ENCODE results near the gene APLP2.

Gene APLP2

DNA sequence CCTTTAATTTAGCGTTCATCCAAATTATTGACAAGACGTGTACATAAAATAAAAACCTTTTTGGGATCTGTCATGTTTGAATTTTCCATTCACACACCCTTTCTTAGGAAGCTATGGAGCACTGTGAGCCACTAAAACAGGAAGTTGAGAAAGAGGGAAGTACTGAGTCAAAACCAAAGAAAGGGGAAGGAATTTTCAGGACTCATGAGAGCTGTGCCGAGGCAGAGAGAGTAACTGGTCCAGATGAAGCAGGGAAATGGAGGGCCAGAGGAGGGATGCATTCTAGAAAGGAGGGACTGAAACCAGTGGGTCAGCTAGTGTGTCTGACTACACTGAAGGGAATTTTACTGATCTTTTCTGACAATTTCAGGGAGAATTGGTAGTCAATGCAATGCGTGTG, 24.9 kb downstream of the APLP2 start:
- no peak for ATAC-seq
- TF ChIP-seq ZNF565 (CRISPR knock-in tag; conservative IDR thresholded peaks at IDR 0.05; ENCODE audit: low read depth) (no peak), GLIS3 (CRISPR knock-in tag; IDR thresholded peaks at IDR 0.05) (no peak), ZC3H10 (CRISPR knock-in tag; IDR thresholded peaks at IDR 0.05) (no peak), ZNF8 (CRISPR knock-in tag; IDR thresholded peaks at IDR 0.05) (no peak), SNAI2 (CRISPR knock-in tag; IDR thresholded peaks at IDR 0.05) (no peak), OSR1 (CRISPR knock-in tag; IDR thresholded peaks at IDR 0.05) (no peak), TOX (CRISPR knock-in tag; IDR thresholded peaks at IDR 0.05; ENCODE audit: borderline replicate concordance) (no peak)

DNA sequence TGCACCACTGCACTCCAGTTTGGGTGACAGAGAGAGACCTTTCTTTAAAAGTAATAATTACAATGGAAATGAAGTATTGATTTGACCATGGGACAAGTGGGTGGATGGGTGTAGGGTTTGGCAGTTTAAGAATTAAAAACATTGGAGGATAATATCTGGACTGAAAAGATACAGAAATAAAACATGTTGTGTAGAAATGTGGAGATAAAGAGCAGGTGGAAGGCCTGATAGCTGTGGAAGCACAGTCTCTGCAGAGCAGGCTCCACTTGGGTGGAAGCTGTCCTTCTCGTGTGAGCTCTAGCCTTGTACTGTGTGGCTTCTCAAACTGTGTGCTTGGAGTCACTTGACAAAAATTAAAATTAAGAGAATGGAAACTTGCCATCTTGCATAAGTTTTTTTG, 25.6 kb downstream of the APLP2 start:
- TF ChIP-seq ISL1 (CRISPR knock-in tag; IDR thresholded peaks at IDR 0.05) (no peak), OSR1 (CRISPR knock-in tag; IDR thresholded peaks at IDR 0.05) (no peak), SNAI2 (CRISPR knock-in tag; IDR thresholded peaks at IDR 0.05) (no peak), ZFP30 (CRISPR knock-in tag; IDR thresholded peaks at IDR 0.05) (no peak), ZNF565 (CRISPR knock-in tag; conservative IDR thresholded peaks at IDR 0.05; ENCODE audit: low read depth) (no peak), RARB (CRISPR knock-in tag; IDR thresholded peaks at IDR 0.05) (no peak), ZNF70 (CRISPR knock-in tag; IDR thresholded peaks at IDR 0.05) (no peak)
- TF ChIP-seq, protein P1, sequence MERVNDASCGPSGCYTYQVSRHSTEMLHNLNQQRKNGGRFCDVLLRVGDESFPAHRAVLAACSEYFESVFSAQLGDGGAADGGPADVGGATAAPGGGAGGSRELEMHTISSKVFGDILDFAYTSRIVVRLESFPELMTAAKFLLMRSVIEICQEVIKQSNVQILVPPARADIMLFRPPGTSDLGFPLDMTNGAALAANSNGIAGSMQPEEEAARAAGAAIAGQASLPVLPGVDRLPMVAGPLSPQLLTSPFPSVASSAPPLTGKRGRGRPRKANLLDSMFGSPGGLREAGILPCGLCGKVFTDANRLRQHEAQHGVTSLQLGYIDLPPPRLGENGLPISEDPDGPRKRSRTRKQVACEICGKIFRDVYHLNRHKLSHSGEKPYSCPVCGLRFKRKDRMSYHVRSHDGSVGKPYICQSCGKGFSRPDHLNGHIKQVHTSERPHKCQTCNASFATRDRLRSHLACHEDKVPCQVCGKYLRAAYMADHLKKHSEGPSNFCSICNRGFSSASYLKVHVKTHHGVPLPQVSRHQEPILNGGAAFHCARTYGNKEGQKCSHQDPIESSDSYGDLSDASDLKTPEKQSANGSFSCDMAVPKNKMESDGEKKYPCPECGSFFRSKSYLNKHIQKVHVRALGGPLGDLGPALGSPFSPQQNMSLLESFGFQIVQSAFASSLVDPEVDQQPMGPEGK (CRISPR knock-in tag; IDR thresholded peaks at IDR 0.05; ENCODE audit: borderline replicate concordance), result no peak
- no peak for ATAC-seq

DNA sequence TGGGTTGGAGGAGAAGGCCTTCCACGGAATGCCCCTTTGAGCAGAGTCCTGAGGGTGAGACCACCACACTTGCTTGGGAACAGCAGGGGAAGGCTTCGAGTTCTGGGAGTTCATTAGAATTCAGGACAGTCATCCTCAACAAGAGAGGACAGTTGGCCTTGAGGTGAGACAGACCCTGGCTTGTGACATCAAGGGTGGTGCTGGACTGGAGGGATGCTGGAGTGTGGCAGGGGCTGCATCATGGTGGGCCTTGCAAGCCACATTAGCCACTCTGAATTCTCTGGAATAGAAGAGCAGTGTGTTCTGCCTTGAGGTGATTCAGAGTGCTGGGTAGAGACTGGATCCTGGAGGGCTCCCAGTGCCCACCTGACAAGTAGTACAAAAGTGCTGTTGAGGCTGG, 26.3 kb downstream of the APLP2 start:
- ATAC-seq, result no peak
- TF ChIP-seq ZFP3 (CRISPR knock-in tag; IDR thresholded peaks at IDR 0.05) (no peak), ESRRG (CRISPR knock-in tag; IDR thresholded peaks at IDR 0.05) (no peak), PPARA (CRISPR knock-in tag; IDR thresholded peaks at IDR 0.05; ENCODE audit: borderline replicate concordance) (no peak), ZNF70 (CRISPR knock-in tag; IDR thresholded peaks at IDR 0.05) (no peak), SNAI2 (CRISPR knock-in tag; IDR thresholded peaks at IDR 0.05) (no peak), TOX (CRISPR knock-in tag; IDR thresholded peaks at IDR 0.05; ENCODE audit: borderline replicate concordance) (no peak), ZNF565 (CRISPR knock-in tag; conservative IDR thresholded peaks at IDR 0.05; ENCODE audit: low read depth) (no peak), OSR1 (CRISPR knock-in tag; IDR thresholded peaks at IDR 0.05) (no peak), GLIS3 (CRISPR knock-in tag; IDR thresholded peaks at IDR 0.05) (no peak), ZFP30 (CRISPR knock-in tag; IDR thresholded peaks at IDR 0.05) (no peak)
- TF ChIP-seq, protein P1 (CRISPR knock-in tag; IDR thresholded peaks at IDR 0.05; ENCODE audit: borderline replicate concordance), result no peak
- TF ChIP-seq, protein P2, sequence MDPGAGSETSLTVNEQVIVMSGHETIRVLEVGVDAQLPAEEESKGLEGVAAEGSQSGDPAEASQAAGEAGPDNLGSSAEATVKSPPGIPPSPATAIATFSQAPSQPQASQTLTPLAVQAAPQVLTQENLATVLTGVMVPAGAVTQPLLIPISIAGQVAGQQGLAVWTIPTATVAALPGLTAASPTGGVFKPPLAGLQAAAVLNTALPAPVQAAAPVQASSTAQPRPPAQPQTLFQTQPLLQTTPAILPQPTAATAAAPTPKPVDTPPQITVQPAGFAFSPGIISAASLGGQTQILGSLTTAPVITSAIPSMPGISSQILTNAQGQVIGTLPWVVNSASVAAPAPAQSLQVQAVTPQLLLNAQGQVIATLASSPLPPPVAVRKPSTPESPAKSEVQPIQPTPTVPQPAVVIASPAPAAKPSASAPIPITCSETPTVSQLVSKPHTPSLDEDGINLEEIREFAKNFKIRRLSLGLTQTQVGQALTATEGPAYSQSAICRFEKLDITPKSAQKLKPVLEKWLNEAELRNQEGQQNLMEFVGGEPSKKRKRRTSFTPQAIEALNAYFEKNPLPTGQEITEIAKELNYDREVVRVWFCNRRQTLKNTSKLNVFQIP (CRISPR knock-in tag; IDR thresholded peaks at IDR 0.05; ENCODE audit: borderline replicate concordance, low read depth), result no peak
- TF ChIP-seq, protein P3, sequence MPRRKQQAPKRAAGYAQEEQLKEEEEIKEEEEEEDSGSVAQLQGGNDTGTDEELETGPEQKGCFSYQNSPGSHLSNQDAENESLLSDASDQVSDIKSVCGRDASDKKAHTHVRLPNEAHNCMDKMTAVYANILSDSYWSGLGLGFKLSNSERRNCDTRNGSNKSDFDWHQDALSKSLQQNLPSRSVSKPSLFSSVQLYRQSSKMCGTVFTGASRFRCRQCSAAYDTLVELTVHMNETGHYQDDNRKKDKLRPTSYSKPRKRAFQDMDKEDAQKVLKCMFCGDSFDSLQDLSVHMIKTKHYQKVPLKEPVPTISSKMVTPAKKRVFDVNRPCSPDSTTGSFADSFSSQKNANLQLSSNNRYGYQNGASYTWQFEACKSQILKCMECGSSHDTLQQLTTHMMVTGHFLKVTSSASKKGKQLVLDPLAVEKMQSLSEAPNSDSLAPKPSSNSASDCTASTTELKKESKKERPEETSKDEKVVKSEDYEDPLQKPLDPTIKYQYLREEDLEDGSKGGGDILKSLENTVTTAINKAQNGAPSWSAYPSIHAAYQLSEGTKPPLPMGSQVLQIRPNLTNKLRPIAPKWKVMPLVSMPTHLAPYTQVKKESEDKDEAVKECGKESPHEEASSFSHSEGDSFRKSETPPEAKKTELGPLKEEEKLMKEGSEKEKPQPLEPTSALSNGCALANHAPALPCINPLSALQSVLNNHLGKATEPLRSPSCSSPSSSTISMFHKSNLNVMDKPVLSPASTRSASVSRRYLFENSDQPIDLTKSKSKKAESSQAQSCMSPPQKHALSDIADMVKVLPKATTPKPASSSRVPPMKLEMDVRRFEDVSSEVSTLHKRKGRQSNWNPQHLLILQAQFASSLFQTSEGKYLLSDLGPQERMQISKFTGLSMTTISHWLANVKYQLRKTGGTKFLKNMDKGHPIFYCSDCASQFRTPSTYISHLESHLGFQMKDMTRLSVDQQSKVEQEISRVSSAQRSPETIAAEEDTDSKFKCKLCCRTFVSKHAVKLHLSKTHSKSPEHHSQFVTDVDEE (CRISPR knock-in tag; IDR thresholded peaks at IDR 0.05), result no peak

DNA sequence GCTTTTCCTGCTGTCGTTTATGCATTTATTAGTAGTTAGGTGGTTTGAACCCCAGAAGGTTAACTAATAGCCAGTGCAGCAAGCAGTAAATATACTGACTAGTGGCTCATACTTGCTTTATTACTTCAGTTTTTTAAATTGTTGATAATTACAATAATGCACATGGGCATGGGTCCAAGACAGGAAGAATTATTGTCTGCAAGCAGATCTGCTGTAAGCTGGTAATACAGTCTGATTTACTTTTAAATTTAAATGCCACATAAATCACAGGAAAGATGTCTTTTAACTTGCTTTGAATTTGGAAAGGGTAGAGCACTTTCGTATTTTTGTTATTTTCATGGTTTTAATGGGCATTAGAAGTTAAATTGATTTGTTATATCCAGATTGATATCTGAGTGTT, 27.1 kb downstream of the APLP2 start:
- peak; percentile 82 for TF ChIP-seq ISL1 (CRISPR knock-in tag; IDR thresholded peaks at IDR 0.05)
- TF ChIP-seq, protein P4, sequence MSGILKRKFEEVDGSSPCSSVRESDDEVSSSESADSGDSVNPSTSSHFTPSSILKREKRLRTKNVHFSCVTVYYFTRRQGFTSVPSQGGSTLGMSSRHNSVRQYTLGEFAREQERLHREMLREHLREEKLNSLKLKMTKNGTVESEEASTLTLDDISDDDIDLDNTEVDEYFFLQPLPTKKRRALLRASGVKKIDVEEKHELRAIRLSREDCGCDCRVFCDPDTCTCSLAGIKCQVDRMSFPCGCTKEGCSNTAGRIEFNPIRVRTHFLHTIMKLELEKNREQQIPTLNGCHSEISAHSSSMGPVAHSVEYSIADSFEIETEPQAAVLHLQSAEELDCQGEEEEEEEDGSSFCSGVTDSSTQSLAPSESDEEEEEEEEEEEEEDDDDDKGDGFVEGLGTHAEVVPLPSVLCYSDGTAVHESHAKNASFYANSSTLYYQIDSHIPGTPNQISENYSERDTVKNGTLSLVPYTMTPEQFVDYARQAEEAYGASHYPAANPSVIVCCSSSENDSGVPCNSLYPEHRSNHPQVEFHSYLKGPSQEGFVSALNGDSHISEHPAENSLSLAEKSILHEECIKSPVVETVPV (CRISPR knock-in tag; IDR thresholded peaks at IDR 0.05), result no peak

More for the DNA sequence above, 27.1 kb downstream of the APLP2 start:
- ATAC-seq, result no peak

All from SK-N-SH treated with all-trans-retinoic acid at 6 μM for 48 hours (cell line).